Measurements from ENCODE around the gene KCND1. TPM values are rescaled to one million over a fixed set of nuclear protein-coding genes. Genes with fewer than 3 reads are reported as not detected.

Gene KCND1
- total RNA-seq = 1 to 10 TPM; 1.2 to 1.3 TPM

DNA sequence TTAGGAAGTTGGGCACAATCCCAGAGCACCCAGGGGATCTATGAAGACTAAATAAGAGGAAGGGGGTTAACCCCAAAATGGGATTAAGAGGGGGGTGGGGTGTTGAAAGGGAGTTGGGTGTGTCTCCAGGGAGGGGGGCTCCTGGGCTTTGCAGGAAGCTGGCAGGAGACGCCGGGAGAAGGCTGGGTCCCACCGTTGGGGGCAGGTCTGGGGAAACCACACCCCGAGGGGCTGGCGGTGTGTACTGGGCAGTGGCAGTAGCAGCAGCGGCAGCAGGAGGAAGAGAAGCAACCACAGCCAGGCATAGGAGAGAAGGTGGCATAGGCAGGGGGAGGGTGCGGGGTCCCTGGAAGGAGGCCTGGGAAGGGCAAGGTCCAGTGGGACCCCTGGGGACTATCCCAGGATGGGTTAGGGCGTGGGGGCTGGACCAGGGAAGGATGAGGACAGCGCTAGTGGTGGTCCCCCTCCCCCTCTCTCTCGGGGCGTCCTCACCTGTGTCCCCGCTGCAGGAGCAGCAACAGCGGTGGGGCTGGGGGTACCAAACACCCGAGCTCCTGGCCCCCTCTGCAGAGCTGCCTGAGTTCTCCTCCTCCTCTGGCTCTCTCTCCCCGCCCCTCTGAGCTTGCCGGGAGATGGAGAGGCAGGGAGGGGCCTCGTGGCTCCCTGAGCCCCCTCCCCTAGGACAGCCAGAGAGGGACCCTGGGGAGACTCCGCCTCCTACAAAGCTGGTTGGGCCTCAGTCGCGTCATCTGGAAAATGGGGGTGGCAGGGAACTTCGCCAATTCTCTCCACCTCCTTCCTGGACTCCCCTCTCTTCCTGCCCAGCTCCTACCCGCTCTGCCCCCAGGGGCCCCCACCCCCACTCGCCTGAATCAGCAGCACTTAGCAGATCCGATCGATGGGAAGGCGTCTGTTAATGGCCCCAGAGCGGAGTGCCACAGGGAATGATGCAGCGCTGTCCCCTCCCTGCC is at the start of gene KCND1:
Gene KCND1 (minus strand): TSS at position 596 of the 971 bp plus-strand sequence. CDS start 1,573 bp downstream, outside the sequence.
- H3K27me3 Mint-ChIP-seq = no peaks in the 10 kb centered on the region
- H3K4me3 Mint-ChIP-seq = peak within 1 kb of the TSS; percentile 51
- H3K9me3 Mint-ChIP-seq = no peaks in the 10 kb centered on the region
- peaks cover 7% of the 10 kb centered on the region for H3K36me3 Mint-ChIP-seq
- H3K27ac Mint-ChIP-seq = no peak within 1 kb of the TSS
- peaks cover 15% of the 10 kb centered on the region for H3K4me1 Mint-ChIP-seq
- DNase-seq = peak; percentile 4

DNA sequence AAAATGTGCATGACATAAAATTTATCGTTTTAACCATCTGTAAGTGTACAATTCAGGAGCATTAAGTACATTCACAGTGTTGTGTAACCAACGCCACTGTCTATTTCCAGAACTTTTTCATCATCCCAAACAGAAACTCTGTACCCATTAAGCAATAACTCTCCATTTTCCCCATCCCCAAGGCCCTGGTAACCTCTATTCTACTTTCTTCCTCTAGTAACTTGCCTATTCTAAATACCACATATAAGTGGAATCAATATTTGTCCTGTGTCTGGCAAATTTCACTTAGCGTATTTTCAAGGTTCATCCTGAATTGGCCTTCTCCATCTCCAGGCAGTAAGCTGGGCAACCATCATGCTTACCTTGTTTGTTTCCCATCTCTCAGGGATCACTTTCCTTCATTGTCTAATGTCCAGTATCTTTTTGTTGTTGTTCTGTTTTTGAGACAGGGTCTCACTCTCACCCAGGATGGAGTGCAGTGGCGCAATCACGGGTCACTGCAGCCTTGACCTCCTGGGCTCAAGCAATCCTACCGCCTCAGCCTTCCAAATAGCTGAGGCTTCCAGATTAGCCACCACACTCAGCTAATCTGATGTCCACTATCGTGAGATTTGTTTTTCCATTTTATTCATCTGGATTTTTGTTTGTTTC is 48.1 kb upstream of the KCND1 start:
- no peaks in the 10 kb centered on the region for H3K27me3 Mint-ChIP-seq
- no peaks in the 10 kb centered on the region for H3K9me3 Mint-ChIP-seq
- no peak for DNase-seq
- H3K4me1 Mint-ChIP-seq = no peaks in the 10 kb centered on the region
- no peaks in the 10 kb centered on the region for H3K36me3 Mint-ChIP-seq
- H3K27ac Mint-ChIP-seq = no peak overlapping the region
- no peak overlapping the region for H3K4me3 Mint-ChIP-seq

DNA sequence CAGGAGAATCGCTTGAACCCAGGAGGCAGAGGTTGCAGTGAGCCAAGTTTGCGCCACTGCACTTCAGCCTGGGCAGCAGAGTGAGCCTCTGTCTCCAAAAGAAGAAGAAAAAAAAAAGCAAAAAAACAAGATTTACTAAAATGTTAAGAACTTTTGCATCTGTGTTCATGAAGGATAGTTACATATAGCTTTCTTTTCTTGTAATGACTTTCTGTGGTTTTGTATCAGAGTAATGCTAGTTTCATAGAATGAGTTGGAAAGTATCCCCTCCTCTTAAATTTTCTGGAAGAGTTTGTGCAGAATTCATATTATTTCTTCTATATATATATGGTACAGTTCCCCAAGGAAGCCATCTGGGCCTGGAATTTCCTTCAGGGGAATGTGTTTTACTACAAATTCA is 47.4 kb upstream of the KCND1 start:
- DNase-seq = no peak
- H3K4me1 Mint-ChIP-seq = no peaks in the 10 kb centered on the region
- no peaks in the 10 kb centered on the region for H3K36me3 Mint-ChIP-seq
- H3K9me3 Mint-ChIP-seq = no peaks in the 10 kb centered on the region
- no peaks in the 10 kb centered on the region for H3K27me3 Mint-ChIP-seq
- no peak overlapping the region for H3K4me3 Mint-ChIP-seq
- H3K27ac Mint-ChIP-seq = no peak overlapping the region

DNA sequence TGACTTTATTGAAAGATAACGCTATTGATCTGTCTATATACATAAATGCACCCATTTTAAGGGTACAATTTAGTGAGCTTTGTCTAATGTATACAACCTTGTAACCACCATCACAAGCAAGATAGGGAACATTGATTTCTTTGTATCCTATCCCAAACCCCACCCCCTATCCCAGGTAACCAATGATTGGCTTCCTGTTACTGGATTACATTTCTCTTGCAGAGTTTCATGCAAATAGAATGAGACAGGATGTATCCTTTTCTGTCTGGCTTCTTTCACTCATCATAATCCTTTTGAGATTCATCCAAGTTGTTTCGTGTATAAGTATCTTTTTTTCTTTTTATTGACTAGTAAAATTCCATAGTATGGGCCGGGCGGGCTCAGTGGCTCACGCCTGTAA is 32.1 kb upstream of the KCND1 start:
- Mint-ChIP-seq H3K27me3 (no peaks in the 10 kb centered on the region), H3K4me3 (peak overlapping the region; percentile 42), H3K27ac (peak overlapping the region; percentile 20), H3K9me3 (no peaks in the 10 kb centered on the region), H3K4me1 (peaks cover 13% of the 10 kb centered on the region), H3K36me3 (peaks cover 15% of the 10 kb centered on the region)
- DNase-seq = no peak

DNA sequence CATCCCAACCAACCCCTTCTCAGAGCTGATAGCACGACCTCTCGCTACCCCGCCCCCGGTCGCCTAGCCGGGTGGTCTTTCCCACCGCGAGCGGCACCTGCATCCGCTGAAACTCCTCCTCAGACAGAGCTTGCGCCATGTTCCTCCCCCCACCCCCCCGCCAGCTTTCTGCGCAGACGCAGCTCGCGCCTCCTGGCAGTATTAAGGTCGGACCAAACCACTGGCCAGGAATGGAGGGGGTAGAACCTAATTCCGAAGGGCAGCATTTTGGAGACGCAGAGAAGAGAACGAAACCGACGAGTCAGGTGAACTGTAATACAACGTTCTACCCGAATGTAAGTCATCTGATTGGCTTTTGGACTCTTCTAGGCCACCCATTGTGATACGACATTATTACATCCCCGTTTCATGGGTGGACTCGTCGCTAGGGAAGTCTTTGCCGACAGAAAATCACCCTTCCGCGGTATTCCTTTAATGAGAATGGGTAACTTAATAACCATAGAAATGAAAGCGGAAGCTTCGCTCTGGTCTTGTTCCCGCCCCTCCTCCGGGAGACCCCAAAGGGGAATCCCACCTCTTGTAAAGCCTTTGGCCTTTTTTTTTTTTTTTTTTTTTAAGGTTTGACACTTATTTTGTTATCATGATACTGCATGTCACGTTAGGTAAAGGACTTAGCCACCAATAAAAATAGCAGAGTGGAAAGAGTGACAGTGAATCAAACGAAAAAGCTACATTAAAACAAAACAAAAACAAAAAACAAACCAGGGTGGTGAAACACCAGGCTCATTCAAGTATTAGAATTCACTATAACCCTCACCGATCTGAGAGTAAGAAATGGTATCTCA is 30.7 kb upstream of the KCND1 start, which contains the start of gene GRIPAP1:
Gene GRIPAP1 (minus strand): TSS at position 174 of the 845 bp plus-strand sequence. CDS start 35 bp downstream, at position 139.
- Mint-ChIP-seq H3K27ac (peak within 1 kb of the TSS; percentile 99), H3K36me3 (peaks cover 27% of the 10 kb centered on the region), H3K27me3 (no peaks in the 10 kb centered on the region), H3K9me3 (no peaks in the 10 kb centered on the region), H3K4me3 (peak within 1 kb of the TSS; percentile 99), H3K4me1 (peaks cover 23% of the 10 kb centered on the region)
- DNase-seq = peak; percentile 72

DNA sequence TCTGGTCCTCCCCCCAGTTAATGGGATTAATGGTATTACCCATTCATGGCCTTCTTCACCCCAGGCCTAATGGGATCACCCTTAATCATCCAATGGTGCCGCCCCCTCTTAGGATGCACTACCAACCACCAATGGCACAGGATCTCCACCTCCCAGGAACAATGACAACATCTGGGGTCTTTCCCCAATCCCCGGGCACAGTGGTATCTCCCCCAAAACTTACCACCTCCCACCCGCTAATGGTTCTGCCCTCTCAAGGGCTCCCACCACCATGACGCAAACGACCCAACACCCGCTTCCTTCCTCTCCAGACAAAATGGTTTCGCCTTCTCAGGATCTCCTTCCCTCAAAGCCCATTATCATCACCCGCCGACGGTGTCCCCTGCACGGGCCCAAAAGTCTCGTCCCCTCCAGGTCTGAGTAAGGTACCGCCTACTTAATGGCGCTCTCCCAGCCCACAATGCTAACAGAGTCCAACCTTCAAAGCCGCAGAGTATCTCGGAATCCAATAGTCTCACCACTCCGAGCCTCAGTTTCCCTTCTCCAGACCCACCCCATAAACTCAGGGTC is 30.0 kb upstream of the KCND1 start:
- H3K27ac Mint-ChIP-seq = peak overlapping the region; percentile 99
- peak overlapping the region; percentile 99 for H3K4me3 Mint-ChIP-seq
- no peaks in the 10 kb centered on the region for H3K9me3 Mint-ChIP-seq
- no peaks in the 10 kb centered on the region for H3K27me3 Mint-ChIP-seq
- peaks cover 25% of the 10 kb centered on the region for H3K4me1 Mint-ChIP-seq
- DNase-seq = peak; percentile 58
- peaks cover 34% of the 10 kb centered on the region for H3K36me3 Mint-ChIP-seq

DNA sequence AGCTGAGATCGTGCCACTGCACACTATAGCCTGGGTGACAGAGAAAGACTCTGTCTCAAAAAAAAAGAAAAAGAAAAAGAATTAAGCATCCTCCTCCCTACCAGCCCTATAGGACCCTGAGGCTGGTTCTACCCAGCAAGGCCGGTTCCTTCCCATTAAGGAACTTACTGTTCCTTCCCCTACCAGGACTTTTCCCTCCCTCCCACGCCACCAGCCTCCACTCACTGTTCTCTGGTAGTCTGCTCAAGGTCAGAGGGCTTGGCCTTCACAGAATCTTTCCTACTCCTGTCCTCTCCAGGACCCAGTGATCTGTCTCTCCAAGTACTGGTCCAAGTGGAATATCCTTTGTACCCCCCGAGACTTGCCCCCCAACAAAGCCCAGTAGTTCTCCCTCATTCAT is 29.0 kb upstream of the KCND1 start:
- DNase-seq = no peak
- H3K9me3 Mint-ChIP-seq = no peaks in the 10 kb centered on the region
- H3K27ac Mint-ChIP-seq = peak overlapping the region; percentile 99
- H3K4me3 Mint-ChIP-seq = peak overlapping the region; percentile 99
- H3K36me3 Mint-ChIP-seq = peaks cover 37% of the 10 kb centered on the region
- no peaks in the 10 kb centered on the region for H3K27me3 Mint-ChIP-seq
- peaks cover 26% of the 10 kb centered on the region for H3K4me1 Mint-ChIP-seq

DNA sequence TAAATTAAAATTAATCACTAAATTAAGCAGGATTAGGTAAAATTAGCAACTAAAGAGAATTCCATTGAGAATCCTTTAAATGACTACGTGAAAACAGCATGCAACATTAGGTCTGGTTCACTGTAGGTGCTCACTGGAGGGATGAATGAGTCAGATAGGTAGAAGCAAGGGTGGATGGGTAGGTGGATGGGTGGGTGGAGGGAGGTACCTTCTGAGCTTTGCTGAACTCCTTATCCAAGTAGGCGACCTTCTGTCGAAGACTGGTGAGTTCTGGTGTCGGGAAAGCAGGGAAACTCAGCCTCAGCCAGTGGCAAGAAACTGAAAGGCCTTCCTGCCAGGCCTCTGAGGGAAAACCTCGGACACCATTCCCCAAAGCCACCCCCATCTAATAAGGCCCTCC is 27.4 kb upstream of the KCND1 start:
- Mint-ChIP-seq H3K9me3 (no peaks in the 10 kb centered on the region), H3K27me3 (no peaks in the 10 kb centered on the region), H3K4me1 (peaks cover 28% of the 10 kb centered on the region), H3K4me3 (no peak overlapping the region), H3K27ac (no peak overlapping the region), H3K36me3 (peaks cover 40% of the 10 kb centered on the region)
- no peak for DNase-seq

DNA sequence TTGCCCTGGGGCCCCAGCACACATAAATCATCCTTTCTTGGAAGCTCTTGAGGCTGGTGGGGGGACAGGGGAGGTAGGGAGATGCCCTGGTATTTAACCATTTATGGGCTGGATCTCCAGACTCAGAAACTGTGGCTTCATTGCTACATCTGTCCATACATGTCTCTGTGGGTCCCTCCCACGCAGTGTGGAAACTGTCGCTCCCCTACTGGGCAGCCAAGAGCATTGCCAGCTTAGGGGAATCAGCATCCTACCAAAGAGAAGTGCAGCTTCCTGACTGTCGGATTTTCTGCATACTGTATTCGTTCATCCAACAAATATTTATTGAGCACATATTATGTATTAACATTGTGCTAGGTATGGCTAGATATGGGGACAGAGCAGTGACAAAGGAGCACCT is 26.7 kb upstream of the KCND1 start:
- no peaks in the 10 kb centered on the region for H3K9me3 Mint-ChIP-seq
- H3K36me3 Mint-ChIP-seq = peaks cover 40% of the 10 kb centered on the region
- H3K27me3 Mint-ChIP-seq = no peaks in the 10 kb centered on the region
- DNase-seq = no peak
- peaks cover 28% of the 10 kb centered on the region for H3K4me1 Mint-ChIP-seq
- no peak overlapping the region for H3K4me3 Mint-ChIP-seq
- no peak overlapping the region for H3K27ac Mint-ChIP-seq

DNA sequence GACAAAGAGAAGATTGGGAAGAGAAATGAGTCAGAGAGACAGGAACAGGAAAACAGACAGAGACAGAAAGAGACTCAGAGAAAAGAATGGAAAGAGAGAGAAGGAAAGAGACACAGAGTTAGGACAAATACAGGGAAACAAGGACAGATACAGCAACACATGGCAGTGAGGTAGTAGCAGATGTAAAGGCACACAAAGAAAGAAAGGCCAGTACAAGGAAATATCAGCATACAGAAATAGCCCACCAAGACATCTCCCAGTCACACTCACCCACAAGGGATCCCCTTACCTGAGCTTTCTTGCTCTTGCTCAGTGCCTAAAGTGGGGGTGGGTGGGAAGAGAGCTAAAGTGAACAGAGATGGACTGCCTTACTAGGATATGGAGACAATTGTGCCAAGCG is 26.2 kb upstream of the KCND1 start:
- no peak for DNase-seq
- Mint-ChIP-seq H3K4me3 (peak overlapping the region; percentile 14), H3K27ac (peak overlapping the region; percentile 14), H3K9me3 (no peaks in the 10 kb centered on the region), H3K4me1 (peaks cover 28% of the 10 kb centered on the region), H3K27me3 (no peaks in the 10 kb centered on the region), H3K36me3 (peaks cover 40% of the 10 kb centered on the region)

DNA sequence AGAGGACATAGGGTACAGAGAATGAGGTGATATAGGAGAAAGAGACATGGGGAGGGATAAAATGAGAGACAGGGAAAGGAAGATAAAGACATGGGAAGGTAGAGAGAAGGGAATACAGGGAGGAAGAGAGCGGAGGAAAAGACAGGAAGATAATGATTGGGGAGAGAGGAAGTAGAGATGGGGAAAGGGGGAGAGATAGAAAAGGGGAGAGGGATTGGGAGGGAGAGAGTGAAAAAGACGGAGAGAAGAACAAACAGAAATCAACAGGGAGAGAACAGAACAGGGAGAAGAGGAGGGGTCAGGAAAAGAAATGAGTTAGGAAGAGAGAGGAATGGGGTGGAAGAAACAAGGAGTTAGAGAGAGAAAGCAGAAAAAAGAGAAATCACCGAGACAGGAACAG is 25.8 kb upstream of the KCND1 start:
- Mint-ChIP-seq H3K27ac (peak overlapping the region; percentile 36), H3K9me3 (no peaks in the 10 kb centered on the region), H3K4me1 (peaks cover 24% of the 10 kb centered on the region), H3K36me3 (peaks cover 40% of the 10 kb centered on the region), H3K27me3 (no peaks in the 10 kb centered on the region), H3K4me3 (peak overlapping the region; percentile 14)
- no peak for DNase-seq

DNA sequence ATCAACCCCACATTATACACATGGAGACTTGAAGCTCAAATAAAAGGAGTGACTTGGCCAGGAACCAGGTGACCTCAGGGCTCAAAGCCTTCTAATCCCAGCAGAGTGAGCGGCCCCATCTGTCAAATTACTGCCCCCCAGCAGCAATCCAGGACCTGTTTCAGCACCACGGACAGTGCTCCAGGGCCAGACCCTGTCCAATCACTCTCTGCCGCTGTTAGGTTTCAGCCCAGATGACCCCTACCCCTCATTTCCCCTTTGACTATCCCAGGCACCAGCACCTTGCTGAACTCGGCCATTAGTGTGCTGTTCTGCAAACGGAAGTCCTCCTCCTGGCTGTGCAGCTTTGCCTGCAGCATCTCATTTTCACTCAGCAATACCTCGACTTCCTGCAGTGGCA is 25.3 kb upstream of the KCND1 start:
- peaks cover 39% of the 10 kb centered on the region for H3K36me3 Mint-ChIP-seq
- H3K27ac Mint-ChIP-seq = no peak overlapping the region
- H3K4me3 Mint-ChIP-seq = no peak overlapping the region
- H3K9me3 Mint-ChIP-seq = no peaks in the 10 kb centered on the region
- no peak for DNase-seq
- H3K27me3 Mint-ChIP-seq = no peaks in the 10 kb centered on the region
- peaks cover 24% of the 10 kb centered on the region for H3K4me1 Mint-ChIP-seq

DNA sequence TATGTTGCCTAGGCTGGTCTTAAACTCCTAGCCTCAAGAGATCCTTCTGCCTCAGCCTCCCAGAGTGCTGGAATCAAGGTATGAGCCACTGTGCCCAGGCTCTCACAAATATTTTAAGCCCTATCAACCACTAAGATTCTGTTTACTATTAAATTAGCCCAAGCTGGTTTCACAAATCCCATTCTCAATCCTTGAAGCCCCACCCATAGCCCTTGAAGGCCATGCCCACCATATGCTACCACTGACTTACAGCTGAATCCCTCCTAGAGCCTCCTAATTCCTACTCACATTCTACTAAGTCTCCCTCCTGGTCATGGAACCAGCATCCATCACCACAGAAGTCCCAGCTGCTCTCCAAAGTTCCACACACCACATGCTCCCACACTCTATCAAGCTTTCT is 20.7 kb upstream of the KCND1 start:
- DNase-seq = no peak
- H3K4me1 Mint-ChIP-seq = peaks cover 5% of the 10 kb centered on the region
- no peak overlapping the region for H3K4me3 Mint-ChIP-seq
- H3K9me3 Mint-ChIP-seq = no peaks in the 10 kb centered on the region
- peaks cover 20% of the 10 kb centered on the region for H3K36me3 Mint-ChIP-seq
- H3K27ac Mint-ChIP-seq = no peak overlapping the region
- no peaks in the 10 kb centered on the region for H3K27me3 Mint-ChIP-seq

DNA sequence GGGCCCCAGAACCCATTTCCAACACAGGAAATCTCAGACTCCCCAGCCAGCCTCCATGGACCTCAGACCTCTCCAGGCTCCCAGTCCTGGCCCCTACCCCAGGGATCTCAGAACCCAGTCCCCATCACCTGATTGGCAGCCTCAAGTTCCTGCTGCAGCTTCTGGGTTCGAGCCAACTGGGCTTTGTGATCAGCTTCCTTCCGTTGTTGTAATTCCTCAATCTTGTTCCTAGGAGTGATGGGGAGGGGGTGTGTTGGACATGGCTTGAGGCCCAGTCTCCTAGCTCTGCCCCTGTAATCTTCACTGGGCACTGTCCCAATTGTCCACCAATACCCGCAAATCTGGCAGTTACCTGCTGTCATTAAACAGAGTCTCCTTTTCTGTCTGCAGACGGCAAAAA is 17.8 kb upstream of the KCND1 start:
- no peaks in the 10 kb centered on the region for H3K27me3 Mint-ChIP-seq
- no peaks in the 10 kb centered on the region for H3K4me1 Mint-ChIP-seq
- peaks cover 11% of the 10 kb centered on the region for H3K36me3 Mint-ChIP-seq
- no peak overlapping the region for H3K4me3 Mint-ChIP-seq
- no peak for DNase-seq
- no peak overlapping the region for H3K27ac Mint-ChIP-seq
- no peaks in the 10 kb centered on the region for H3K9me3 Mint-ChIP-seq
